Heart left ventricle (tissue), 16 donors: Measurements from ENCODE around the gene MSI2. TPM values are rescaled to one million over a fixed set of nuclear protein-coding genes. Genes with fewer than 3 reads are reported as not detected.

ENCODE experiments used
- ATAC-seq, 4 donors: fragments of 200-7000 bp; cut with Tn5 transposase; one replicate each; pipeline ENCODE4 v1.9.1; 2020 to 2022; ENCODE audit warnings: moderate library complexity in 4 of 4, mild to moderate bottlenecking in 3 of 4, moderate number of reproducible peaks in 1 of 4
- DNase-seq, 5 donors: peaks; one replicate each; pipeline ENCODE4 v3.0.0-alpha.2; 2020
- H3K27ac ChIP-seq, 12 donors: fragments of 200-600 bp; sonication (generic) in 4 of 12; one replicate each; pipeline versions ENCODE4 v1.5.0 to v1.8.0; 2016 to 2022; ENCODE audit warnings: mild to moderate bottlenecking in 2 of 12
- H3K27me3 ChIP-seq, 9 donors: fragments of 200-600 bp; sonication (generic) in 2 of 9; one replicate each; pipeline versions ENCODE4 v1.5.1 to v1.8.0; 2016 to 2022; ENCODE audit warnings: mild to moderate bottlenecking in 3 of 9
- H3K36me3 ChIP-seq, 9 donors: fragments of 200-600 bp; sonication (generic) in 2 of 9; one replicate each; pipeline versions ENCODE4 v1.5.0 to v1.8.0; 2018 to 2022; ENCODE audit warnings: mild to moderate bottlenecking in 2 of 9
- H3K4me1 ChIP-seq, 12 donors: fragments of 200-600 bp; sonication (generic) in 4 of 12; one replicate each; pipeline versions ENCODE4 v1.5.0 to v1.8.0; 2016 to 2022; ENCODE audit warnings: mild to moderate bottlenecking in 3 of 12
- H3K4me3 ChIP-seq, 12 donors: fragments of 200-600 bp; sonication (generic) in 4 of 12; one replicate each; pipeline versions ENCODE4 v1.5.0 to v1.8.0; 2017 to 2022; ENCODE audit warnings: mild to moderate bottlenecking in 9 of 12, moderate library complexity in 4 of 12
- H3K9me3 ChIP-seq, 12 donors: fragments of 200-600 bp; sonication (generic) in 4 of 12; one replicate each; pipeline versions ENCODE4 v1.5.0 to v1.8.0; 2016 to 2022; ENCODE audit warnings: mild to moderate bottlenecking in 1 of 12
- CTCF ChIP-seq, 12 donors: fragments of 200-600 bp; sonication (generic) in 4 of 12; IDR thresholded peaks; one replicate each; pipeline versions ENCODE4 v1.5.0 to v1.8.0; 2018 to 2022; ENCODE audit warnings: antibody characterized with exemption in 12 of 12, mild to moderate bottlenecking in 5 of 12
- POLR2A ChIP-seq, 2 donors: fragments of 450-650 bp; IDR thresholded peaks; one replicate each; pipeline ENCODE4 v1.6.1; 2017; ENCODE audit warnings: antibody characterized with exemption in 2 of 2, mild to moderate bottlenecking in 2 of 2, moderate library complexity in 2 of 2
- WGBS, 4 donors: extraction: QIAGEN DNeasy Blood & Tissue Kit in 2 of 4; methylation state at CpG; one replicate each; pipeline versions ENCODE4 v1.1.5 to v1.1.7; 2013 to 2018; 5-methylcytosine and 5-hydroxymethylcytosine counted together
- intact Hi-C, 10 donors: fragments of 100-400 bp; cut with DNase I; formaldehyde crosslinking; loops; one replicate each; pipeline versions ENCODE4 v1.11.1 to v1.14.2; 2022
- polyA plus RNA-seq, 2 donors: library from polyadenylated mRNA; stranded (reverse); fragments of 200-250 nt; gene quantifications; one replicate each; pipeline ENCODE4 v1.2.3, GENCODE V29; 2013
- total RNA-seq, 9 donors: library from RNA; depleted of rRNA in 2 of 9; stranded (reverse); fragments of >200 nt in 2 of 9; fragmentation: NEBNext Ultra II Directional in 3 of 9; extraction: Animal tissue kit (Norgen Biotek cat#: 25700) in 3 of 9; gene quantifications; one replicate each; pipeline versions ENCODE4 v1.1.0 to v1.2.4, GENCODE V29; 2016 to 2023
- donor health status: ischemic (EF 13 %, LVEDD 7.1; RV severe dilation, severe dysfunction).
- donor health status: healthy with polysubstance abuse.
- donor health status: DM: no; HTN: yes; CAD: no.
- donor health status: DM: no; HTN: no; CAD: no.
- donor health status: ischemic (EF 25% LVEDD 6.9; RV normal size, moderate dysfunction).
- donor health status: ischemic (EF 25% LVEDD 5.7; RV mildly dilated, moderate dysfunction).
- donor health status: healthy.
- donor health status: DM: yes; HTN: yes; CAD: no.
- donor health status: ischemic (EF 35%, LVEDD 5.7; RV mildly dilated, moderate dysfunction).
- donor health status: nonischemic (EF 11% LVEDD 7.7; RV severe dilation, severe dysfunction).
- donor health status: DM: yes; HTN: yes; CAD: no.
- donor health status: PGD.
- donor health status: ischemic (EF 29% LVEDD 5.4; RV normal size, mild dysfunction).
- donor health status: nonischemic (EF 23%, LVEDD 6.1; RV moderate dilation, normal function).

Gene MSI2
- total and polyA plus RNA-seq, 11 donors: 35.9 to 120 (median 104) TPM

- H3K36me3 ChIP-seq: no peaks in the 10 kb centered on the region
- peaks cover 0 to 60% (median 24%) of the 10 kb centered on the region in 12 donors for H3K4me1 ChIP-seq
- H3K9me3 ChIP-seq: no peaks in the 10 kb centered on the region
- intact Hi-C loops: no loop called here
- peak overlapping the region in 5 of 12 donors; percentile 12 to 52 (median 43) for H3K27ac ChIP-seq
- H3K27me3 ChIP-seq: no peaks in the 10 kb centered on the region
- peak in 1 of 4 donors; percentile 21 for ATAC-seq
- no peak for DNase-seq
- H3K4me3 ChIP-seq: no peak overlapping the region
- 63 to 80% (median 72%) methylated on average over 3 of the region's 3 CpGs for WGBS, 4 donors
- TF ChIP-seq POLR2A (IDR thresholded peaks at IDR 0.05) (no peak), CTCF (IDR thresholded peaks at IDR 0.05) (no peak)
These were observed 200.3 kb downstream of the MSI2 start for GRCh38 chr17:57456622-57457021.

GRCh38 chr17:57457188-57457587 is 200.9 kb downstream of the MSI2 start:
- peaks cover 0 to 60% (median 20%) of the 10 kb centered on the region in 12 donors for H3K4me1 ChIP-seq
- H3K4me3 ChIP-seq: no peak overlapping the region
- H3K27ac ChIP-seq: peak overlapping the region in 4 of 12 donors; percentile 12 to 52 (median 44)
- H3K9me3 ChIP-seq: no peaks in the 10 kb centered on the region
- DNase-seq (no peak), ATAC-seq (no peak)
- TF ChIP-seq POLR2A (IDR thresholded peaks at IDR 0.05) (no peak), CTCF (IDR thresholded peaks at IDR 0.05) (no peak)
- intact Hi-C loops: no loop called here
- H3K27me3 ChIP-seq: no peaks in the 10 kb centered on the region
- WGBS, 4 donors: 83 to 94% (median 92%) methylated on average over 2 of the region's 2 CpGs
- no peaks in the 10 kb centered on the region for H3K36me3 ChIP-seq

GRCh38 chr17:57458718-57459285 is 202.5 kb downstream of the MSI2 start:
- intact Hi-C loops: no loop called here
- no peak overlapping the region for H3K27ac ChIP-seq
- no peak overlapping the region for H3K4me3 ChIP-seq
- DNase-seq (no peak), ATAC-seq (no peak)
- no peaks in the 10 kb centered on the region for H3K36me3 ChIP-seq
- TF ChIP-seq CTCF (IDR thresholded peaks at IDR 0.05): no peak
- no peak for TF ChIP-seq POLR2A (IDR thresholded peaks at IDR 0.05)
- WGBS, 4 donors: 92 to 98% (median 95%) methylated on average over 9 of the region's 9 CpGs
- peaks cover 0 to 67% (median 23%) of the 10 kb centered on the region in 12 donors for H3K4me1 ChIP-seq
- H3K27me3 ChIP-seq: no peaks in the 10 kb centered on the region
- no peaks in the 10 kb centered on the region for H3K9me3 ChIP-seq

- TF ChIP-seq CTCF (IDR thresholded peaks at IDR 0.05) (peak in 2 of 12 donors; percentile 10 to 13), POLR2A (IDR thresholded peaks at IDR 0.05) (no peak)
- H3K4me3 ChIP-seq: no peak overlapping the region
- no peaks in the 10 kb centered on the region for H3K36me3 ChIP-seq
- 68 to 87% (median 72%) methylated on average over 12 of the region's 12 CpGs for WGBS, 4 donors
- H3K9me3 ChIP-seq: no peaks in the 10 kb centered on the region
- ATAC-seq (peak in 1 of 4 donors; percentile 39), DNase-seq (no peak)
- H3K4me1 ChIP-seq: peaks cover 0 to 65% (median 24%) of the 10 kb centered on the region in 12 donors
- intact Hi-C loops: no loop called here
- no peaks in the 10 kb centered on the region for H3K27me3 ChIP-seq
- peak overlapping the region in 1 of 12 donors; percentile 9 for H3K27ac ChIP-seq
These were observed 203.1 kb downstream of the MSI2 start for GRCh38 chr17:57459286-57459915.
